ENCODE data around the gene KRTAP1-3.
"Not testable (repeated sequence)": the region's sequence is repeated elsewhere in the genome, so short reads cannot be mapped to it uniquely, and the experiment has no call there.

KRTAP1-3 gene

GRCh38 chr17:41008811-41009210, 25.9 kb downstream of the KRTAP1-3 start, which contains the start of gene KRTAP3-1:
KRTAP3-1 (minus strand) TSS chr17:41009128; CDS start chr17:41009074, 54 bp downstream.
- Mint-ChIP-seq H3K27me3 (peaks cover 4% of the 10 kb centered on the region), H3K4me3 (no peak within 1 kb of the TSS), H3K9me3 (no peaks in the 10 kb centered on the region), H3K4me1 (ENCODE audit: low read depth) (no peaks in the 10 kb centered on the region), H3K36me3 (ENCODE audit: low read depth) (no peaks in the 10 kb centered on the region), H3K27ac (no peak within 1 kb of the TSS)

DNA sequence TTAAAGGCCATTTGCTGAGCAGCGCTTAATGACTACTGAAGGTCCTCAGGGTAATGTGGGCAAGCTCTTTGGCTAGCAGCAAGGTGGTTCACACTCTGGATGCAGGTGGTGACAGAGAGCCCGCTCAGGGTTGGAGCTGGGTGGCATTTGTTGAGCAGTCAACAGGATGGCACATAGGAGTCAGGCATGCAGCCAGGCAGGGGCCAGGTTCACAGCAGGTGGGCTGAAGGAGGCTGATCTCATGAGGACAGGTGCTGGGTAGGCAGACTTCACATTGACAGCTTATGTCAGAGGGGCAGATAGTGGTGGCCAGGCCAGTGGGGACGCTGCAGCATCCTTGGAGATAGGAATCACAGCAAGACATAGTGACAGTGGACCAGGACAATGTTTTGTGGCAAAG, 30.3 kb downstream of the KRTAP1-3 start:
- Mint-ChIP-seq H3K36me3 (ENCODE audit: low read depth) (no peaks in the 10 kb centered on the region), H3K9me3 (no peaks in the 10 kb centered on the region), H3K4me3 (no peak overlapping the region), H3K27me3 (peaks cover 20% of the 10 kb centered on the region), H3K4me1 (ENCODE audit: low read depth) (no peaks in the 10 kb centered on the region), H3K27ac (no peak overlapping the region)

GRCh38 chr17:41003926-41004325, 30.7 kb downstream of the KRTAP1-3 start:
- H3K36me3 Mint-ChIP-seq (ENCODE audit: low read depth) = no peaks in the 10 kb centered on the region
- H3K27me3 Mint-ChIP-seq = peaks cover 24% of the 10 kb centered on the region
- no peaks in the 10 kb centered on the region for H3K9me3 Mint-ChIP-seq
- H3K27ac Mint-ChIP-seq = no peak overlapping the region
- H3K4me3 Mint-ChIP-seq = no peak overlapping the region
- no peaks in the 10 kb centered on the region for H3K4me1 Mint-ChIP-seq (ENCODE audit: low read depth)

DNA sequence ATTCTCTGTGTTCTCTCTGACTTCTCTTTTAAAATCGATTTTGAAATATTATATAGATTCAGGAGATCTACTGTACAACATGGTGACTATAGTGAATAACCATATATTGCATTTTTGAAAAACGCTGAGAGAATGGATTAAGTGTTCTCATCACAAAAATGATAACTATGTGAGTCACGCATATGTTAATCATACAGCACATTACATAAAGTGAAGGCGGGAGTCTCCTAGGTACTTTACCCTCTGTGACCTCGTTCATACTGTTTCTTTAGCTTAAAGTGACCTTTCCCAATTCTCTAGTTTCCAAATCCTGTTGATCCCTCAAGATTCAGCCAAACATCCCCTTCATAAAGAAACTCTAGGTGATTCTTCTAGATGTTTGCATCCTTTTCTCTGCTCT, 31.9 kb downstream of the KRTAP1-3 start:
- H3K4me1 Mint-ChIP-seq (ENCODE audit: low read depth) = no peaks in the 10 kb centered on the region
- no peak overlapping the region for H3K4me3 Mint-ChIP-seq
- no peak overlapping the region for H3K27ac Mint-ChIP-seq
- H3K36me3 Mint-ChIP-seq (ENCODE audit: low read depth) = no peaks in the 10 kb centered on the region
- peaks cover 33% of the 10 kb centered on the region for H3K27me3 Mint-ChIP-seq
- no peaks in the 10 kb centered on the region for H3K9me3 Mint-ChIP-seq

GRCh38 chr17:41001795-41002194, 32.9 kb downstream of the KRTAP1-3 start:
- H3K27ac Mint-ChIP-seq = no peak overlapping the region
- H3K36me3 Mint-ChIP-seq (ENCODE audit: low read depth) = no peaks in the 10 kb centered on the region
- H3K4me3 Mint-ChIP-seq = no peak overlapping the region
- H3K9me3 Mint-ChIP-seq = no peaks in the 10 kb centered on the region
- H3K27me3 Mint-ChIP-seq = peaks cover 41% of the 10 kb centered on the region
- H3K4me1 Mint-ChIP-seq (ENCODE audit: low read depth) = no peaks in the 10 kb centered on the region

GRCh38 chr17:40999563-40999962, 35.1 kb downstream of the KRTAP1-3 start, which contains the start of gene KRTAP3-2:
KRTAP3-2 (minus strand) TSS chr17:40999906; CDS start chr17:40999853, 53 bp downstream.
- not testable (repeated sequence) for H3K36me3 Mint-ChIP-seq (ENCODE audit: low read depth); H3K4me1 Mint-ChIP-seq (ENCODE audit: low read depth); H3K27ac Mint-ChIP-seq; H3K9me3 Mint-ChIP-seq; H3K4me3 Mint-ChIP-seq
- peaks cover 50% of the 10 kb centered on the region for H3K27me3 Mint-ChIP-seq

- H3K4me3 Mint-ChIP-seq = no peak overlapping the region
- no peaks in the 10 kb centered on the region for H3K9me3 Mint-ChIP-seq
- no peaks in the 10 kb centered on the region for H3K36me3 Mint-ChIP-seq (ENCODE audit: low read depth)
- H3K27ac Mint-ChIP-seq = no peak overlapping the region
- H3K27me3 Mint-ChIP-seq = peaks cover 54% of the 10 kb centered on the region
- no peaks in the 10 kb centered on the region for H3K4me1 Mint-ChIP-seq (ENCODE audit: low read depth)
These were observed 37.3 kb downstream of the KRTAP1-3 start for GRCh38 chr17:40997361-40997760.

GRCh38 chr17:40996829-40997228, 37.8 kb downstream of the KRTAP1-3 start:
- peaks cover 56% of the 10 kb centered on the region for H3K27me3 Mint-ChIP-seq
- H3K36me3 Mint-ChIP-seq (ENCODE audit: low read depth) = no peaks in the 10 kb centered on the region
- no peak overlapping the region for H3K27ac Mint-ChIP-seq
- no peak overlapping the region for H3K4me3 Mint-ChIP-seq
- no peaks in the 10 kb centered on the region for H3K9me3 Mint-ChIP-seq
- no peaks in the 10 kb centered on the region for H3K4me1 Mint-ChIP-seq (ENCODE audit: low read depth)

- H3K9me3 Mint-ChIP-seq = no peaks in the 10 kb centered on the region
- H3K27me3 Mint-ChIP-seq = peaks cover 54% of the 10 kb centered on the region
- H3K36me3 Mint-ChIP-seq (ENCODE audit: low read depth) = no peaks in the 10 kb centered on the region
- no peaks in the 10 kb centered on the region for H3K4me1 Mint-ChIP-seq (ENCODE audit: low read depth)
- no peak overlapping the region for H3K4me3 Mint-ChIP-seq
- no peak overlapping the region for H3K27ac Mint-ChIP-seq
These were observed 39.6 kb downstream of the KRTAP1-3 start for GRCh38 chr17:40995116-40995515.

- no peaks in the 10 kb centered on the region for H3K9me3 Mint-ChIP-seq
- H3K4me3 Mint-ChIP-seq = no peak within 1 kb of the TSS
- H3K27me3 Mint-ChIP-seq = peaks cover 46% of the 10 kb centered on the region
- H3K27ac Mint-ChIP-seq = no peak within 1 kb of the TSS
- no peaks in the 10 kb centered on the region for H3K36me3 Mint-ChIP-seq (ENCODE audit: low read depth)
- no peaks in the 10 kb centered on the region for H3K4me1 Mint-ChIP-seq (ENCODE audit: low read depth)
These were observed 40.8 kb downstream of the KRTAP1-3 start, which contains the start of gene KRTAP3-3 for GRCh38 chr17:40993839-40994238. KRTAP3-3 (minus strand) TSS chr17:40994164; CDS start chr17:40994097, 67 bp downstream.

DNA sequence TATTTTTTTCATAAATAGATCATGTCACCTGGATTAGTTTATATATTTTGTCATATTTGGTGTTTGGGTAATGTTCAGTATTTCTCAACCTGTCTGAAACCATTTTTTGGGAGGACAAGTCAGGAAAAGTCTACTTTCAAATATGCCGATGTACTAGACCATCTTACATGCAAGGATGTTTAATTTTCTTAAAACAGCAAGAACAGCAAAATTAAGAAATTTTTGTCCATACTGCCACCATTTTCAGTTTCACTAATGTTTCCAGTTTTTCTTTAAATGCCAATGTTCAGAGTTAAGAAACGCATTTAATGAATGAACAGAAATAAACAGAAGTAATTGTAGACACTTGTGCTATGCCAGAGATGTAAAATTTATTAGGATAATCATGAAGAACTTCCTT, 41.6 kb downstream of the KRTAP1-3 start:
- Mint-ChIP-seq H3K36me3 (ENCODE audit: low read depth) (no peaks in the 10 kb centered on the region), H3K27me3 (peaks cover 42% of the 10 kb centered on the region), H3K4me1 (ENCODE audit: low read depth) (no peaks in the 10 kb centered on the region), H3K9me3 (no peaks in the 10 kb centered on the region), H3K4me3 (no peak overlapping the region), H3K27ac (no peak overlapping the region)

- H3K9me3 Mint-ChIP-seq = no peaks in the 10 kb centered on the region
- H3K4me3 Mint-ChIP-seq = no peak overlapping the region
- H3K27ac Mint-ChIP-seq = no peak overlapping the region
- H3K36me3 Mint-ChIP-seq (ENCODE audit: low read depth) = no peaks in the 10 kb centered on the region
- peaks cover 1% of the 10 kb centered on the region for H3K4me1 Mint-ChIP-seq (ENCODE audit: low read depth)
- H3K27me3 Mint-ChIP-seq = peaks cover 39% of the 10 kb centered on the region
These were observed 42.0 kb downstream of the KRTAP1-3 start for GRCh38 chr17:40992666-40993065.

DNA sequence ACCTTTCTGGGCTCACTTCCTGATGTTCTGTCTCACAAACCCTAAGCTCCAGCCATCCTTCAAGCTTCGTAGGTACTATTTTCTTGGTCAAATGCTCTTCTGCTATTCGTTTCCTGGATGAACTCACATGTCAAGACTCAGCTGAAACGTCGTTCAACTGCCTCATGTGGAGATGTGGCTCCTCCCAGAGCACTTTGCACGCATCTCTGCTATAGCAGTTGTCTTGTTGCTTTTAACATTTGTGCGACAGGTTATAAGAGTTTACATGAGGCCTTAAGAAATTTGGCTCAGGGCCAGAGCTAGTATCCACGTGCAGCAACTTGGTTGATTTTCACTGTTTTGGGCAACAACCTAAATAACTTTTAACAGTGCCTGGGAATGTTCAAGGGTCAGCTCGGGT, 47.8 kb downstream of the KRTAP1-3 start:
- H3K4me3 Mint-ChIP-seq = no peak overlapping the region
- peaks cover 3% of the 10 kb centered on the region for H3K4me1 Mint-ChIP-seq (ENCODE audit: low read depth)
- H3K27ac Mint-ChIP-seq = no peak overlapping the region
- peaks cover 19% of the 10 kb centered on the region for H3K27me3 Mint-ChIP-seq
- H3K36me3 Mint-ChIP-seq (ENCODE audit: low read depth) = no peaks in the 10 kb centered on the region
- H3K9me3 Mint-ChIP-seq = no peaks in the 10 kb centered on the region

DNA sequence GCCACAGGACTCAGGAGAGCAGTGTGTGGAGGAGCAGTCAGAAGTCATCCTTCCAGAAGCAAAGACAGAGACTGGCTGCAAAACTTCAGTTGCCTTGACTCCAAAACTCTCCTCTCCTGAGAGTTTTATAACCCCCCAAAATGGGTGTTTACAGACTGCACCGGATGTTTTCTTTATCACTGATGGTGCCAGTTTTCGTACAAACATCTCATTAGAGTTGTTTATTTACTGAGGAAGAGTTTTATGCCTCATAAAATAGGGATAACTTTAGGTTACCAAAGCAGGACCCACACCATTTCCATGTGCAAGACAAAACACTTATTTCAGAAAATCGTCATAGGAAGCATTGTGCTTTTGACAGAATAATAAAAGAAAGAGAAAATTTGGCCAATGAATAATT, 50.4 kb downstream of the KRTAP1-3 start, which contains the start of gene KRT40:
KRT40 (minus strand) TSS at position 101 of the 400 bp plus-strand sequence; CDS start at position 48, 53 bp downstream.
- peaks cover 15% of the 10 kb centered on the region for H3K27me3 Mint-ChIP-seq
- peaks cover 3% of the 10 kb centered on the region for H3K4me1 Mint-ChIP-seq (ENCODE audit: low read depth)
- H3K36me3 Mint-ChIP-seq (ENCODE audit: low read depth) = no peaks in the 10 kb centered on the region
- H3K27ac Mint-ChIP-seq = no peak within 1 kb of the TSS
- H3K4me3 Mint-ChIP-seq = no peak within 1 kb of the TSS
- no peaks in the 10 kb centered on the region for H3K9me3 Mint-ChIP-seq
